ENCODE data around the gene PPL.

DNA sequence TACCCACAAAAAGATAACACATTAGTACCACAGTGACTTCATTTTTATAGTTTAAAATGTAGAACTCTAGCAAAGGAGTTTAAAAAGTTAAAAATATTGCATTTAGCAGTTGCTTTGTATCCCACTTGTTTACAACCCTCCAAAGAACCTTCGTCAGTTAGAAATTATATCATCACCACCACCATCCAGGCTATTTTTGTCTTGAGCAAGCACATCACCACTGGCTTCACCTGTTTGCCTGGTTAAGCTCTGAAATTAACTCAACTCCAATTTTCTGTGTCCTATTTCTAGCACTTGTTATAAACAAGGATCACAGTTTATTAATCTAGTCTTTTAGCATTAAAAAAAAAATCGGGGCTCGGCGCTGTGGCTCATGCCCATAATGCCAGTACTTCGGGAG lies 96.0 kb downstream of the PPL start:
- no peak for TF ChIP-seq EZH2 (IDR thresholded peaks at IDR 0.05)
- TF ChIP-seq POLR2AphosphoS5 (IDR thresholded peaks at IDR 0.05; ENCODE audit: borderline replicate concordance, low read depth, low read length) = no peak
- TF ChIP-seq FOXP2 (optimal IDR thresholded peaks at IDR 0.05; ENCODE audit: control extremely low read depth, extremely low read length, insufficient read depth) = no peak

All from SK-N-MC (cell line).